Urinary bladder (tissue), 4 donors: Measurements from ENCODE around the gene ABHD10. TPM values are rescaled to one million over a fixed set of nuclear protein-coding genes. Genes with fewer than 3 reads are reported as not detected.

Experiments used
- DNase-seq: peaks from one replicate; pipeline ENCODE4 v3.0.0-alpha.2; 2015; ENCODE audit errors: extremely low spot score
- H3K27ac ChIP-seq: one replicate; pipeline ENCODE4 v1.5.1; 2013; ENCODE audit warnings: low read depth, mild to moderate bottlenecking, moderate library complexity
- H3K36me3 ChIP-seq: one replicate; pipeline ENCODE4 v1.6.1; 2013; ENCODE audit warnings: mild to moderate bottlenecking, moderate library complexity; ENCODE audit not compliant: insufficient read depth
- H3K4me1 ChIP-seq: one replicate; pipeline ENCODE4 v1.6.1; 2013; ENCODE audit warnings: mild to moderate bottlenecking, moderate library complexity; ENCODE audit not compliant: insufficient read depth
- H3K4me3 ChIP-seq: one replicate; pipeline ENCODE4 v1.5.1; 2013; ENCODE audit warnings: low read depth, low read length
- WGBS: extraction: QIAGEN DNeasy Blood & Tissue Kit; methylation state at CpG from one replicate; pipeline ENCODE4 v1.1.7; 2013; 5-methylcytosine and 5-hydroxymethylcytosine counted together
- polyA plus RNA-seq: library from polyadenylated mRNA; stranded (reverse); fragments of 200-250 nt; gene quantifications from one replicate; pipeline ENCODE4 v1.2.3, GENCODE V29; 2013
- total RNA-seq: library from RNA; depleted of rRNA; stranded (reverse); fragments of >200 nt; gene quantifications from one replicate; pipeline ENCODE4 v1.2.3, GENCODE V29; 2014
- donor health status: healthy with polysubstance abuse.
- donor health status: healthy.

ABHD10 gene
- total RNA-seq (62.3 TPM), polyA plus RNA-seq (23.3 TPM)

DNA sequence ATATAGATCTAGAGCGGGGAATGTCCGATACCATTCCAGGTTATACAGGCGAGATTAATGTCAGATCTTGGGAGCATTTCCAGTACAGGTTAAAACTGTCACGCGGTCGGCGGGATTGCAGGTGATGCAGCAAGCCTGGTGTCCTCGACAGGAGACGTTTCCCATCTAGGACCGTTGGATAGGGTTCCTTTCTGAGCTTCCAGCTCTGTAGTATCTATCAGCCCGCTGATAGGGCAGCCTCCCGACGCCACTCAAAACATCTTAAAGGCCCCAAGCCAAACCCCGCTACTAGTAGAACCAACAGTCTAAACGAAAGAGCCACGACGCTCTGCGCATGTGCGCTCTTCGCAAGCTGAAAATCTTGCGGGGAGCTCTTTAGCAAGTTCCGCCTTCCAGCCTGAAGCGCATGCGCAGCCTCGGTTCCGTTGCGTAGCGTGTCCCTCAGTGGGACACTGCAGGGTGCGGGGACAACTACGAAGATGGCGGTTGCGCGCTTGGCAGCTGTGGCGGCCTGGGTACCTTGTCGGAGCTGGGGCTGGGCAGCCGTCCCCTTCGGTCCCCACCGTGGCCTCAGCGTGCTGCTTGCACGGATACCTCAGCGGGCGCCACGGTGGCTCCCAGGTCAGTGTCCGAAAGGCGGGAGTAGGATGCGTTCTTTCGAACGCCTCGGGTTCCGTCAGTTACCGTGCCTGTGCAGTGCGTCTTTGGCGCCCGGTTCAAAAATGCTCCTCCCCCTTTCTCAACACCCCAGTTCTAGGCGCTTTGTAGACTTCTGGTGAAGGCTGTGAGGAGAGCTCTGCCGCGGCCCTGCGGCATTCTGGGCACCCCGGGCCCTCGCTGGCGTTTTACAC, at the start of gene ABHD10:
Gene ABHD10, plus strand, starts transcription at position 444 of the 851 bp plus-strand sequence. Its CDS starts 36 bp downstream, at position 480.
- Histone ChIP-seq H3K36me3 (no peaks in the 10 kb centered on the region), H3K4me3 (peak within 1 kb of the TSS; percentile 74), H3K4me1 (no peaks in the 10 kb centered on the region), H3K27ac (peak within 1 kb of the TSS; percentile 74)
- peak; percentile 94 for DNase-seq
- WGBS, result 2% methylated on average over 61 of the region's 61 CpGs

DNA sequence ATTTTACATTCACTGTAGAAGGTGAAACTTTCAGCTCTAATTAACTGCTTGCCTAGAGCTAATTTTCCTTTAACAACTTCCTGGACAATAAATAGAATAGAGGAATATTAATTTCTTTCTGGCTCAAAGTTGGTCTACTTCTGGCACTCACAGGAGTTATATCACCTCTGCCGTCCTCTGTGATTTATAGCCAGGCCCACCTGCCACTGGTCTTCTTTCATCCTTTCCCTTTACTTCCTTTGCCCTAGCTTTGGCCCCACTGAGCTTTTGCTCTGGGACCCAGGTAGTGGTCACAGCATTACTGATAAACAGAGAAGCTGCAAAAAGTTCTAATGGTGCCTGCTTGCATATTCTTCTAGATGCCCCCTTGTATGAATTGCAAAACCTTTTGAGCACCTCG, 49.3 kb upstream of the ABHD10 start:
- 88% methylated on average over 2 of the region's 2 CpGs for WGBS
- H3K36me3 ChIP-seq, result no peaks in the 10 kb centered on the region
- H3K4me1 ChIP-seq, result no peaks in the 10 kb centered on the region
- no peak for DNase-seq
- no peak overlapping the region for H3K4me3 ChIP-seq
- H3K27ac ChIP-seq, result no peak overlapping the region

DNA sequence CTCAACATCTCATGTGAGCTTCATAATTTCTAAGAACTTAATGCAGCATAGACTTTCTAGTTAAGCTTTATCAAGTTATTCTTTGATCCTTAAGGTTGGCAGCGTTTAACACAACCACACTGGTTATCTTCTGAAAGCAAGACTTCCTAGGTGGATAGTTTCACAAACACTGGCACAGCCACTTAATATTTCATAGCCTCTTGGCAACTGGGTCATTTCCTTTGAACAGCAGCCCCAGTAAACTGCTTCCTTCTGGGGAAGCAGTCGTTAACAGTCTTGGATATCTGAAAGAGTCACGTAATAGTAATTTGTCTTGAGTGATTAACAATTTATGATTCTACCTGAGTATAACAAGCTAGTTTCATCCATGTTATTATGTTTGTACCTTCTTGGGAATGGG, 45.9 kb upstream of the ABHD10 start:
- Histone ChIP-seq H3K4me3 (no peak overlapping the region), H3K36me3 (no peaks in the 10 kb centered on the region), H3K27ac (no peak overlapping the region), H3K4me1 (no peaks in the 10 kb centered on the region)
- 30% methylated on average over 3 of the region's 3 CpGs for WGBS
- DNase-seq, result no peak

DNA sequence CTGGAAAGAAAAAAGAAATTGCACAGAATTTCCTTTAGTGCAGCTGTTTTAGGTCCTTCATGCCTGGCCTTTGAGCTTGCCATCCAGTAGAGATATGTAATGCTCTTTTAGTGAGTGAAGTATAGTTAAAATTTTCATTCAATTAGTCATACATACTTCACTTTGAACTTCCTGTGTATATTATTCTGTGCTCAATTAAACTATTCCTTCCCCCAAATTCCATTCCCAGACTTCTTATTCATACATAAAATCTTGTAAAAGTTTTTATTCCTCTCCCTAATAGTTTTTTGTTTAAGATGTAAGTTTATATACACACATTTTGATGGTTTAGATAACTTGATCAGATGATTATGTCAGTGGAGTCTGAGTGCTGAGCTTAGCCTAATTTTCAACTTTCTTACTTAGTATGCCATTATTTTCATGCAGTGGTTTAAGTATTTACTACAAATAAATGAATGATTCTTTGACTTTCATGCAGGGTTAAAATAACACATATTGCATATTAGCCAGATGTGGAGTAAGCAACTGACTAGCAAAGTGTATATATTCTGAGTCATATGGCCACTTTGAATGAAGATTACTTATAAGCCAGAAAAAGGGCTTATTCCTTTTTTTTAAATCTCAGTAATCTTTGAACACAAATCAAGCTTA, 42.5 kb upstream of the ABHD10 start:
- no peak overlapping the region for H3K4me3 ChIP-seq
- peaks cover 1% of the 10 kb centered on the region for H3K36me3 ChIP-seq
- H3K27ac ChIP-seq, result no peak overlapping the region
- no peak for DNase-seq
- H3K4me1 ChIP-seq, result peaks cover 1% of the 10 kb centered on the region

DNA sequence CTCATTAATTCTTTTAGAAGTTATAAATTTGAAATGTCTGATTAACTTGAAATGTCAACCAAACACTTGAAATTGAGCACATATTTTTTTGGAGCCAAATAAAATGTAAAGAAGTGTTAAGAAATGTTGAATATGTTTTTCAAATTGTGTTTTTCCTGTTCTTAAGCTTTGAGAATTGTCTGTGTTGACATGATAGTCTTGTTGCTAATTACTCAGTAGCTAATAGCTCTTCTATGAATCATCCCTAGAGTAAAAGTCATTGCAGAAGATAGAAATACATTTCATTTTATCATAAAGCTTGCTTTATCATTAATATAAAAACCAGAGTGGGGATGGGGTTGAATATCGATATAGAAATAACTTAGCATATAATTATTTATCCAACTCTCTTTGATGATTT, 41.9 kb upstream of the ABHD10 start:
- no peak for DNase-seq
- WGBS, result 69% methylated on average over 1 of the region's 1 CpG
- Histone ChIP-seq H3K36me3 (peaks cover 1% of the 10 kb centered on the region), H3K4me1 (peaks cover 1% of the 10 kb centered on the region), H3K27ac (no peak overlapping the region), H3K4me3 (no peak overlapping the region)

DNA sequence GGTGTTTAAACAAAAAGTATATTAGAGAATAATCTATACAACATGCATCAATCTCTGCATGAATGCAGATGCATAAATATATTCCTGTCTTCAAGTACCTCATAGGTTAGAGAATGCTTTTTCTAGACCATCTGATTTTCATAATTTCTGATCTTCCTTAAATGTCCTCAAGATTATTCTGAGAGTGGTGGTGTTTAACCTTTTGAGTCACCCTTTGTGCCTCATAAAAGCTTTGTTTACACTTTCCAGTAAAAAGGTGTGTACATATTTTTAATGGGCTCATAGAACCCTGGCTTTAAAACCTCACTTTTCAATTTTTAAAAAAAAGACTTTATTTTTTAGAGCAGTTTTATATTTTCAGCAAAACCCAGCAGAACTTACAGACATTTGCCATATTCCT, 41.0 kb upstream of the ABHD10 start:
- Histone ChIP-seq H3K4me3 (no peak overlapping the region), H3K27ac (no peak overlapping the region), H3K36me3 (peaks cover 1% of the 10 kb centered on the region), H3K4me1 (peaks cover 1% of the 10 kb centered on the region)
- DNase-seq, result no peak

DNA sequence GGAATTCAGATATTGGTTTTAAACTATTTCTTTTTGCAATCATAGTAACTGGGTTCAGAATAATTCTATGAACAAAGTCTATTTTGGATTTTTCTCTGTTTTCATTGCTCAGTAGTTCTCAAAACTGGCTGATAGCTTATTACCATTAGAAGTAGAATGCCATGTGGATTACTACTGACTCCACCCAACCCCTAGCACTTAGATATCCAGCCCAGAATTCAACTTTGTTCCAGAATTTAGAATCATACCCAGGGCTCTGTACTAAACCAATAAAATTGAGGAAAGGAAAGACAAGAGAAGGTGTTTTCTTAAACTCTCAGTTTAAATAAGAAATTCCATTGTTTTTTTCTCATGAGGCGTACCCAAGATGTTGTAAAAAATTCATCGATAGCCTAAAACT, 39.0 kb upstream of the ABHD10 start:
- Histone ChIP-seq H3K4me3 (no peak overlapping the region), H3K27ac (no peak overlapping the region), H3K4me1 (peaks cover 1% of the 10 kb centered on the region), H3K36me3 (peaks cover 1% of the 10 kb centered on the region)
- no peak for DNase-seq
- 86% methylated on average over 2 of the region's 2 CpGs for WGBS

DNA sequence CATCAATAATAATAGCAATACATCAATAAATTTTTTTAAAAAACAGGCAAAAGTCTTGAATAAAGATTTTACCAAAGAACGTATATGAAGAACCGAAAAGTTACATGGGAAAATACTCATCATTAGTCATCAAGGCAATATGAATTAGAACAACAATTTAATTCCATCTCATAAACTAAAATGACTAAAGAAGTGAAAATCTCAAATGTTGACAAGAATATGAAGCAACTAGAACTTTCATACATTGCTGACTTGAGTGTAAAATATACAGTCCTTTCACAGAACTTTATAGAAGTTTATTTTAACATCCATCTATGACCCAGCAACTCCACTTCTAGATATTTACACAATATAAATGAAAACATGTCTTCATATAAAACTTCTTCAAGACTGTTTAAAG, 35.3 kb upstream of the ABHD10 start:
- Histone ChIP-seq H3K27ac (no peak overlapping the region), H3K36me3 (peaks cover 5% of the 10 kb centered on the region), H3K4me3 (no peak overlapping the region), H3K4me1 (no peaks in the 10 kb centered on the region)
- DNase-seq, result no peak
- WGBS, result 92% methylated on average over 2 of the region's 2 CpGs

DNA sequence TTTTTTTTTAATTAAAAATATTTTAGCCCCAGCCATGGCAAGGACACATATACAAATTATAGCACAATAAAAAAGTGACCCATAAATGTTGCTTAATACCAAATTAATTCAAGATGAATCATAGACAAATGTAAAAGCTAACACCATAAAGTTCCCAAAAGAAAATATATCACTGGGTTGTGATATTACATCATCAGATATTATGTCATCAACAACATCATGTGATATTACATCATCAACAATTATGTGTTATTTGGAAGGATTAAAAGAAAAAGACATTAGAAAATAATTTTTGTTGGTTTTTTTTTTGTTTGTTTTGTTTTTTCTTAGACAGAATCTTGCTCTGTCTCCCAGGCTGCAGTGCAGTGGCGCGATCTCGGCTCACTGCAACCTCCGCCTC, 34.5 kb upstream of the ABHD10 start:
- Histone ChIP-seq H3K27ac (no peak overlapping the region), H3K4me3 (no peak overlapping the region), H3K4me1 (no peaks in the 10 kb centered on the region), H3K36me3 (peaks cover 4% of the 10 kb centered on the region)
- 87% methylated on average over 4 of the region's 4 CpGs for WGBS
- DNase-seq, result no peak

DNA sequence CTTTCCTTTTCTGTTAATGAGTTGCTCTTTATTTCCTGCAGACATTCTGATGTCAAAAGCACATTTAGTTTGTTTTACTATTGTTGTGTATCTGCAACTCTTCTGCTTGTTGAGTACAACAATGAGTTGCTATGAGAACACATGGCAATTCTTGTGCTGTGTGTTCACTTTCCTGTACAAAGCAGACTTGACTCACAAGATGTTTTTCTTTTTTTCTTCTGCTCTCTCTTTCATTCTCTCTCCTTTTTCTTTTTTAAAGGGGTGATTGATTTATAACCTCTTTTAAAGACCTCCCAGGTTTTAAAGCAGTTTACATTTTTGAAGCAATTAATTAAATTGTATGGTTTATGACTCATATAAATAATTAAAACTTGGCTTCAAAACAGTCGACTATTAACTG, 31.6 kb upstream of the ABHD10 start:
- Histone ChIP-seq H3K4me1 (no peaks in the 10 kb centered on the region), H3K36me3 (peaks cover 6% of the 10 kb centered on the region), H3K27ac (no peak overlapping the region), H3K4me3 (no peak overlapping the region)
- 30% methylated on average over 1 of the region's 1 CpG for WGBS
- DNase-seq, result no peak

DNA sequence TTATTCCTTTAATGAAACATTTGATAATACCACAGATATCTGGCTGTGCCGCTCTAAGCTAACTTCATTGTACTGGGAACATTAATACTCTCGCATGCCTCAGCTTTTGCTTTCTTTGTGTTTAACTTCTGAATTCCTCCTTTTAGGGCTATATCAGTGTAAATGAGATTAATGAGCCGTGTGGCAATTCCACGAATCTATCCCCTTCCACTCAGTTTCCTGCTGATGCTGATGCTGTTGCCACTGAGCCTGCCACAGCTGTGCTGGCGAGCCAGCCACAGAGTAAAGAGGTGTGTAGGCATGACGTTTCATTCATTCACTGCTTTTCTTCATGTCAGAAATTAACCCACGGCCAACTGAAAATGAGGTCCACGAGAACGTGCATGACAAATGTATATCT, 30.0 kb upstream of the ABHD10 start:
- no peak for DNase-seq
- WGBS, result 88% methylated on average over 9 of the region's 9 CpGs
- peaks cover 6% of the 10 kb centered on the region for H3K36me3 ChIP-seq
- no peak overlapping the region for H3K4me3 ChIP-seq
- no peak overlapping the region for H3K27ac ChIP-seq
- H3K4me1 ChIP-seq, result no peaks in the 10 kb centered on the region

DNA sequence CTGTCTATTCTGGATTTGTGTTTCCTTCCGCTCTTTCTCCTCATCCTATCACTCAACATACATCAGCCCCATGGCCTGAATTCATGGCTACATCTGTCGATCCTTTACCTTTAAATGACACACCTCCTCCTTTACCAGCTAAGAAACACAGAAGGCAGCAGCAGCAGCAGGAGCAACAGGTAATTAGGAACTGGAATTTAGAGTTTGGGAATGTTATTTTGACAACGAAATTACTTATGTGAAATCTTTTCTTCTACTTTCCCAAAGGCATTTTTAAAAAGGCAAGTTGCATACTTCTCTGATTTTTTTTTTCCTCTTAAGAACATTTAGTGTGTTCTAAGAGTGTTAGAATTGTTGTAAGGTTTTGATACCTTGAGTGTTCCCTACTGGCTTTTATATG, 29.1 kb upstream of the ABHD10 start:
- Histone ChIP-seq H3K27ac (no peak overlapping the region), H3K4me3 (no peak overlapping the region), H3K36me3 (peaks cover 6% of the 10 kb centered on the region), H3K4me1 (no peaks in the 10 kb centered on the region)
- no peak for DNase-seq
- 83% methylated on average over 3 of the region's 3 CpGs for WGBS

DNA sequence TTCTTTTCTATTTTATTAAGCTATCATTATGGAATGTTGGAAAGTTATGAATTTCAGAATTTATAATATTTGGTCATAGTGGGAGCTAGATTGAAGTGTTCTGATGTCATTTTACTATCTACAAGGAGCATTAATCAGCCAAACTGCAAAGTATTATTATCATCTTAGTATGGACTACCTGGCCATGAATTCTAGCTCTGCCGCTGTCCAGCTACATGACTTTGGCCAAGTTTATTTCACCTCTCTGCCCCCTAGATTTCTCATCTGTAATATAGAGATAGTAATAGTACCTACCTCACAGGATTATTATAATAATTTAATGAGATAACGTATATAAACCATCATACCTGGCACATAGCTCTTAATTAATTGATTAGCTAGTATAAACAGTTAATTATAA, 27.8 kb upstream of the ABHD10 start:
- WGBS, result 95% methylated on average over 2 of the region's 2 CpGs

DNA sequence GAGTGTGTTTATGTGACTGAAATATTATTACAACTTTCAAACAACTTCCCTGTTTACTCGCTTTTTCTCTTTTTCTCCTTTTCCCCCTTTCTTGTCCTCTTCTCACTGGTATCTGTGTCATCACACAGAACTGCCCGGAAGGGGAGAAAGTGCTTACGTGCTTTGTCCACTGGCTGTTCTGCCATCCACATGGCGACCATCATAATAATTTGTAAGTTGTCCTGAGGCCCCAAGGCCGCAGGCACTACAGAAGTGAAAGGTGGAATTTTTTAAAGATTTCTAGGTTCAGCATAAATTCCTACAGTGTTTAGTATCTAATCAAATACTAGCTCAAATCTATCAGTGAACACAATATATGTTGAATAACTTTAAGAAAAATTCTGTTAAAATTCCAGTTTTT, 26.7 kb upstream of the ABHD10 start:
- 93% methylated on average over 5 of the region's 5 CpGs for WGBS
- Histone ChIP-seq H3K36me3 (peaks cover 2% of the 10 kb centered on the region), H3K27ac (no peak overlapping the region), H3K4me1 (no peaks in the 10 kb centered on the region), H3K4me3 (no peak overlapping the region)
- no peak for DNase-seq

More for the DNA sequence above, 27.8 kb upstream of the ABHD10 start:
- Histone ChIP-seq H3K4me3 (no peak overlapping the region), H3K4me1 (no peaks in the 10 kb centered on the region), H3K27ac (no peak overlapping the region), H3K36me3 (peaks cover 2% of the 10 kb centered on the region)
- DNase-seq, result no peak
